HCT116 (cell line): ENCODE results near the gene RMDN3. TPM values are rescaled to one million over a fixed set of nuclear protein-coding genes. Genes with fewer than 3 reads are reported as not detected.

Experiments used
- CBX3 ChIP-seq: IDR thresholded peaks from 2 replicates; pipeline ENCODE4 v1.6.1; 2012; ENCODE audit warnings: low read depth
- CTCF ChIP-seq, 3 experiments: fragments of 200-600 bp in 1 of 3; sonication (generic) in 1 of 3; IDR thresholded peaks in 2 of 3; conservative IDR thresholded peaks in 1 of 3; 2 replicates each; pipeline ENCODE4 v1.5.1; 2012 to 2017; ENCODE audit warnings: low read depth in 2 of 3, low read length in 2 of 3, antibody characterized with exemption in 1 of 3, borderline replicate concordance in 1 of 3, control low read depth in 1 of 3, mild to moderate bottlenecking in 1 of 3, mixed read lengths in 1 of 3, mixed run types in 1 of 3, moderate library complexity in 1 of 3; ENCODE audit not compliant: insufficient read depth in 1 of 3
- ELF1 ChIP-seq: IDR thresholded peaks from 2 replicates; pipeline ENCODE4 v1.6.1; 2012; ENCODE audit warnings: low read depth, borderline replicate concordance
- EZH2 ChIP-seq: fragments of 200-600 bp; sonication (generic); IDR thresholded peaks from 2 replicates; pipeline ENCODE4 v1.6.1; 2017; ENCODE audit warnings: antibody characterized with exemption, mixed run types
- JUND ChIP-seq: IDR thresholded peaks from 2 replicates; pipeline ENCODE4 v1.6.1; 2012
- REST ChIP-seq: IDR thresholded peaks from 2 replicates; pipeline ENCODE4 v1.6.1; 2012; ENCODE audit warnings: low read depth
- TCF7L2 ChIP-seq: IDR thresholded peaks from 2 replicates; pipeline ENCODE4 v1.7.0; 2011; ENCODE audit warnings: borderline replicate concordance, inconsistent platforms; ENCODE audit not compliant: insufficient read depth, insufficient read length; ENCODE audit errors: extremely low read depth
- ZBTB33 ChIP-seq: IDR thresholded peaks from 2 replicates; pipeline ENCODE4 v1.6.1; 2011; ENCODE audit warnings: mild to moderate bottlenecking, low read length, moderate library complexity; ENCODE audit not compliant: insufficient replicate concordance; ENCODE audit errors: extremely low read depth
- total RNA-seq: library from RNA; stranded (reverse); gene quantifications from one replicate; pipeline ENCODE4 v1.2.1, GENCODE V29; 2021; ENCODE audit not compliant: unreplicated experiment
- TF ChIP-seq, protein P1 (sequence below): IDR thresholded peaks from 2 replicates; pipeline ENCODE4 v1.6.1; 2012

The RMDN3 gene
- total RNA-seq, 1 experiment from 2014 or later = 21.5 TPM

GRCh38 chr15:40694688-40695468 lies 60.2 kb downstream of the RMDN3 start, which contains the start of gene RAD51 (continued):
- TF ChIP-seq REST = no peak
- TF ChIP-seq JUND = no peak
- peak; percentile 82 for TF ChIP-seq ELF1
- TF ChIP-seq ZBTB33 = peak; percentile 69
- no peak for TF ChIP-seq TCF7L2
- peak; percentile 10; the same call in 1 of the 2 replicates for TF ChIP-seq CBX3
- TF ChIP-seq CTCF (IDR thresholded peaks at IDR 0.05 in 2 of 3, conservative IDR thresholded peaks at IDR 0.05 in 1 of 3; ENCODE audit: borderline replicate concordance in 1 of 3, insufficient read depth in 1 of 3, low read depth in 2 of 3, low read length in 2 of 3) = no peak
- TF ChIP-seq, protein P1, sequence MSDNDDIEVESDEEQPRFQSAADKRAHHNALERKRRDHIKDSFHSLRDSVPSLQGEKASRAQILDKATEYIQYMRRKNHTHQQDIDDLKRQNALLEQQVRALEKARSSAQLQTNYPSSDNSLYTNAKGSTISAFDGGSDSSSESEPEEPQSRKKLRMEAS = peak; percentile 72
- no peak for TF ChIP-seq EZH2
